ENCODE measurements around the gene TBK1. TPM values are rescaled to one million over a fixed set of nuclear protein-coding genes. Genes with fewer than 3 reads are reported as not detected.

The TBK1 gene
- total RNA-seq, 1 experiment from 2014 or later = 23.6 TPM

DNA sequence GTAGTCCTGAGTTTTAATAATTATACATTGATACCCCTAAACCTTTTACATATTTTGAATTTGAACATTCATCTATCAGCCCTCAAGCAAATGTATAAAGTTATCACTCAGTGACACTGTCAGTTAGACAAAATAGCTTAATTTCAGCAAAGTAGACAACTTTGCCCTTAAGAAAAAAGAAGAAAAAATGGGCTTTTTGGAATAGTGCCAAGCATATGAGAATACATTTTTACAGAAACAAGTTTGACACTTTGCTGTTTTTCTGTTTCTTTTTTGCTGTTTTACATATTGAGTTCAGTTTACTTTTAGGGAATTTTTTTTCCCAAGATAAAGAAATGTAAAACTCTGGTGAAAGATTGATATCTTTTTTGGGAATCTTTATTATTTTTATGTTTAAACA lies 14.3 kb downstream of the TBK1 start:
- no peak overlapping the region for H3K56ac ChIP-seq (ENCODE audit: insufficient read length, low read depth, low read length)
- no peaks in the 10 kb centered on the region for H3K27me3 ChIP-seq (ENCODE audit: insufficient read depth, low read length)
- H2AK5ac ChIP-seq (ENCODE audit: insufficient read length, low read length) = no peak overlapping the region
- DNase-seq = no peak
- no peak overlapping the region for H3K27ac ChIP-seq (ENCODE audit: insufficient read length, low read depth, low read length)
- H2BK20ac ChIP-seq (ENCODE audit: low read depth, low read length, poor library complexity, severe bottlenecking) = no peak overlapping the region
- H4K91ac ChIP-seq (ENCODE audit: insufficient read length, low read depth, low read length) = no peak overlapping the region
- no peaks in the 10 kb centered on the region for H3K9me3 ChIP-seq (ENCODE audit: control insufficient read depth, low read depth, low read length)
- no peak overlapping the region for H3K4me3 Mint-ChIP-seq
- H3K79me1 ChIP-seq (ENCODE audit: insufficient read depth, low read depth, low read length, poor library complexity, severe bottlenecking) = no peaks in the 10 kb centered on the region
- H4K20me1 ChIP-seq (ENCODE audit: control insufficient read depth, insufficient read depth, insufficient read length) = no peaks in the 10 kb centered on the region
- H3K27me3 Mint-ChIP-seq (ENCODE audit: low read depth) = no peaks in the 10 kb centered on the region
- H3K36me3 Mint-ChIP-seq (ENCODE audit: insufficient read depth in 1 of 3, low read depth in 3 of 3) = peaks cover 11 to 72% (median 63%) of the 10 kb centered on the region in 3 experiments; a peak in 6 of 7 replicates
- H3K18ac ChIP-seq (ENCODE audit: insufficient read length, low read depth, low read length) = no peak overlapping the region
- no peak for TF ChIP-seq CTCF (conservative IDR thresholded peaks at IDR 0.05)
- no peak overlapping the region for H3K4ac ChIP-seq (ENCODE audit: low read depth, low read length)
- H3K9me3 Mint-ChIP-seq = no peaks in the 10 kb centered on the region
- no peak overlapping the region for H2BK120ac ChIP-seq (ENCODE audit: low read depth, low read length, poor library complexity, severe bottlenecking)
- no peak overlapping the region for H3K14ac ChIP-seq (ENCODE audit: insufficient read depth, low read length)
- no peaks in the 10 kb centered on the region for H3K4me1 ChIP-seq (ENCODE audit: insufficient read depth, low read length)
- H2BK15ac ChIP-seq (ENCODE audit: low read depth, low read length) = no peak overlapping the region
- H2BK5ac ChIP-seq (ENCODE audit: insufficient read length, low read length) = no peak overlapping the region
- no peak overlapping the region for H4K8ac ChIP-seq (replicated peaks; ENCODE audit: insufficient read length, low read depth, low read length)
- no peaks in the 10 kb centered on the region for H3K4me1 Mint-ChIP-seq
- H3K4me2 ChIP-seq (ENCODE audit: insufficient read depth, insufficient read length, low read length) = no peak overlapping the region
- H3K23ac ChIP-seq (ENCODE audit: insufficient read length, low read depth, low read length) = no peak overlapping the region
- H2AFZ ChIP-seq (ENCODE audit: low read length) = no peak overlapping the region
- no peaks in the 10 kb centered on the region for H3K23me2 ChIP-seq (ENCODE audit: insufficient read length, low read depth, low read length, poor library complexity, severe bottlenecking)
- no peak overlapping the region for H4K5ac ChIP-seq (ENCODE audit: insufficient read length, low read depth, low read length)
- no peaks in the 10 kb centered on the region for H3K79me2 ChIP-seq (ENCODE audit: insufficient read depth, low read length)
- no peak overlapping the region for H3T11ph ChIP-seq (ENCODE audit: low read length)
- no peak overlapping the region for H3K9ac ChIP-seq (ENCODE audit: extremely low read depth, insufficient read length, low read length)
- H2BK12ac ChIP-seq (ENCODE audit: insufficient read length, low read depth, low read length) = no peak overlapping the region
- H3K27ac Mint-ChIP-seq = no peak overlapping the region
